ENCODE measurements around the gene TRIM8.

DNA sequence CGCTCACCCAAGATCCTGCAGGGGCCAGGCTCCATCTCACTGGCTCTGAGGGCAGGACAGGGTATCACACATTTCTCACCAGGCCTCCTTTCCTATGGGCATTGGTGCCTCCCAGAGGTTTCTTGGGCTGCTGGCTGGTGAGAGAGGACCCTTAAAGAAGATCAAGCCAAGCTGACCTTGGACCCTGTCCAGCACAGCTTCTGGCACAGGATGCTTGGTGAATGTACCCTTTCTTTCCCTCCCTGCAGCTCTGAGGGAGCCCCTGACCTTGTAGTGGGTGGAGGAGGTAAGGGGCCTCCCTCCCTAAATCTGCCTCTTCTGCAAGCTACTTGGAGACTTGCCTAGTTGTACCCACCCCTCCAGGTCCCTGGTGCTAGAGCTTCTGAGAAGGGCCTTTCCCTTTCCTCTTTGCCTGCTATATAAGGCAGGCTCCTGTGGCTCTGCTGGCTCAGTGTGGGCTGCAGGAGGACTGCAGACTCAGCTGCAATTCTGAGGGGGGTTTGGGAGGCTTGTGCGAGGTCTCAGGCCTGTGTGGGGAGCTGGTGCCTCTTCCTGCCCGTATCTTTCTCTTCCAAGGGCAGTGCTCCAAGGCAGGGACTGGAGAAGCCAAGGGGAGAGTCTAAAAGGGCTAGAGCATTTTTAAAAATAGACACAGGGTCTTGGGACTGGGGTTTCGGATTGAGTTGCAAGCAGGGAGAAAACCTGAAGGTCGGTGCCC, 11.7 kb upstream of the TRIM8 start:
- TF ChIP-seq, protein P1, sequence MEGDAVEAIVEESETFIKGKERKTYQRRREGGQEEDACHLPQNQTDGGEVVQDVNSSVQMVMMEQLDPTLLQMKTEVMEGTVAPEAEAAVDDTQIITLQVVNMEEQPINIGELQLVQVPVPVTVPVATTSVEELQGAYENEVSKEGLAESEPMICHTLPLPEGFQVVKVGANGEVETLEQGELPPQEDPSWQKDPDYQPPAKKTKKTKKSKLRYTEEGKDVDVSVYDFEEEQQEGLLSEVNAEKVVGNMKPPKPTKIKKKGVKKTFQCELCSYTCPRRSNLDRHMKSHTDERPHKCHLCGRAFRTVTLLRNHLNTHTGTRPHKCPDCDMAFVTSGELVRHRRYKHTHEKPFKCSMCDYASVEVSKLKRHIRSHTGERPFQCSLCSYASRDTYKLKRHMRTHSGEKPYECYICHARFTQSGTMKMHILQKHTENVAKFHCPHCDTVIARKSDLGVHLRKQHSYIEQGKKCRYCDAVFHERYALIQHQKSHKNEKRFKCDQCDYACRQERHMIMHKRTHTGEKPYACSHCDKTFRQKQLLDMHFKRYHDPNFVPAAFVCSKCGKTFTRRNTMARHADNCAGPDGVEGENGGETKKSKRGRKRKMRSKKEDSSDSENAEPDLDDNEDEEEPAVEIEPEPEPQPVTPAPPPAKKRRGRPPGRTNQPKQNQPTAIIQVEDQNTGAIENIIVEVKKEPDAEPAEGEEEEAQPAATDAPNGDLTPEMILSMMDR (IDR thresholded peaks at IDR 0.05; ENCODE audit: low read depth, low read length), result no peak
- TF ChIP-seq, protein P2, sequence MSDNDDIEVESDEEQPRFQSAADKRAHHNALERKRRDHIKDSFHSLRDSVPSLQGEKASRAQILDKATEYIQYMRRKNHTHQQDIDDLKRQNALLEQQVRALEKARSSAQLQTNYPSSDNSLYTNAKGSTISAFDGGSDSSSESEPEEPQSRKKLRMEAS (IDR thresholded peaks at IDR 0.05; ENCODE audit: low read depth, low read length), result no peak
- TF ChIP-seq POLR2A (IDR thresholded peaks at IDR 0.05; ENCODE audit: extremely low read depth, insufficient read length), result peak; percentile 31

All from NB4 (cell line).